Measurements from ENCODE around the gene PGC.

DNA sequence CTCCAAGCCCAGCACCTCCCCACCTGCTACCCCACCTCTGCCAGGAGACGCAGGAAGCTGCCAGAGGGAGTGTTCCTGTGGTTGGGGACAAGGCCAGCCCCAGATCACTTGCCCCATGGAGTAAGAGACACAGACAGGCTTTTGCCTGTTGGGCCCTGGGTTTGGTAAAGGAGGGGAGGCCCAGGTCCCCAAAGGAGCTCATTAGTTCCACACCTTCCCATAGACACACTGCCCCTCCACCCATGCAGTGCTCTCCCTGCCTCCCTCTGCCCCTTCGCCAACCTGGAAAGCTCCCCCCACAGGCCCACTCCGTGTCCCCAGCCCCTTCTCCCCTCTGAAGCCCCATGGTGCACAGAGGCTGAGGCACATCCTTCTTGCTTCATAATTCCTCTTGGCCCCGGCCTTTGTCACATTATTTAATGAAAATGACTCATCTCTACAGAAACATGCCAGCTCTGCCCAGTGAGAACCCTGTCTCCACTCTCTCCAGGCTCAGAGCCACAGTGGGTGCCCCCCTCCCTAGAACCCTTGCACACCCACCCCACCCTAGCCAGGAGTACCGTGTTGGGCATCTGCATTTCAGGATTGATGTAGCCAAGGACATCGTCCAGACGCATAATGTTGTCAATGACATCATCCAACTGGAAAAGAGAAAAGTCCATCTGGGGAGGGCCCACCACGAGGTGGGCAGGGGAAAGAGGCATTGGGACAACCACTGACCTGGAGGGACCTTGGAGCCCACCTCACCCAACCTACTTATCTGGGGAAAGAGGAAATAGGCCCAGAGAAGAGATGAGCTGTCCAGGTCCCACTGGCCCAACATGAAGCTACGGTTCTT, 57.8 kb downstream of the PGC start:
- no peak for TF ChIP-seq GATA2 (IDR thresholded peaks at IDR 0.05; ENCODE audit: low read depth, low read length)
- no peak for TF ChIP-seq GATA3 (IDR thresholded peaks at IDR 0.05; ENCODE audit: low read depth, low read length)

Measured in SH-SY5Y (cell line).